Right lobe of liver (tissue), 6 donors: ENCODE results near the gene POLR2J. TPM values are rescaled to one million over a fixed set of nuclear protein-coding genes. Genes with fewer than 3 reads are reported as not detected.

Source experiments
- ATAC-seq, 4 donors: fragments of 200-7000 bp; cut with Tn5 transposase; one replicate each; pipeline ENCODE4 v1.9.1; 2020; ENCODE audit warnings: mild to moderate bottlenecking in 4 of 4, moderate library complexity in 4 of 4
- DNase-seq, 3 donors: peaks; one replicate each; pipeline ENCODE4 v3.0.0-alpha.2; 2020
- H3K27ac ChIP-seq, 3 donors: fragments of 200-600 bp; one replicate each; pipeline ENCODE4 v1.8.0; 2022
- H3K27me3 ChIP-seq, 2 donors: fragments of 200-600 bp; one replicate each; pipeline ENCODE4 v1.8.0; 2022
- H3K36me3 ChIP-seq, 4 donors: fragments of 200-600 bp; sonication (generic) in 1 of 4; one replicate each; pipeline versions ENCODE4 v1.5.1 to v1.8.0; 2017 to 2022; ENCODE audit warnings: control low read depth in 1 of 4
- H3K4me1 ChIP-seq, 4 donors: fragments of 200-600 bp; sonication (generic) in 1 of 4; one replicate each; pipeline versions ENCODE4 v1.5.1 to v1.8.0; 2017 to 2022; ENCODE audit warnings: control low read depth in 1 of 4
- H3K4me3 ChIP-seq, 3 donors: fragments of 200-600 bp; one replicate each; pipeline ENCODE4 v1.8.0; 2022
- H3K9me3 ChIP-seq, 4 donors: fragments of 200-600 bp; sonication (generic) in 1 of 4; one replicate each; pipeline versions ENCODE4 v1.5.1 to v1.8.0; 2017 to 2022; ENCODE audit warnings: control low read depth in 1 of 4
- CTCF ChIP-seq, 4 donors: fragments of 200-600 bp in 3 of 4; fragments of 450-650 bp in 1 of 4; IDR thresholded peaks; one replicate each; pipeline versions ENCODE4 v1.5.1 to v1.8.0; 2016 to 2022; ENCODE audit warnings: antibody characterized with exemption in 4 of 4, mild to moderate bottlenecking in 2 of 4
- POLR2A ChIP-seq: fragments of 450-650 bp; IDR thresholded peaks from one replicate; pipeline ENCODE4 v1.6.1; 2017; ENCODE audit warnings: antibody characterized with exemption, mild to moderate bottlenecking
- WGBS: methylation state at CpG from one replicate; pipeline ENCODE4 v1.1.6; 2018; ENCODE audit warnings: low coverage, low lambda C conversion rate; ENCODE audit not compliant: insufficient coverage; ENCODE audit errors: missing lambda C conversion rate; 5-methylcytosine and 5-hydroxymethylcytosine counted together
- intact Hi-C, 2 donors: fragments of 100-400 bp; cut with DNase I; formaldehyde crosslinking; loops; one replicate each; pipeline versions ENCODE4 v1.11.2 to v1.14.1; 2022
- total RNA-seq, 6 experiments: library from RNA; depleted of rRNA in 2 of 6; stranded (reverse); fragments of >200 nt in 2 of 6; fragmentation: NEBNext Ultra II Directional in 3 of 6; extraction: Animal tissue kit (Norgen Biotek cat#: 25700) in 3 of 6; gene quantifications; one replicate each; pipeline versions ENCODE4 v1.1.0 to v1.2.4, GENCODE V29; 2016 to 2023
- donor health status: DM: no; HTN: yes; CAD: no.
- donor health status: DM: no; HTN: no; CAD: no.
- donor health status: DM: no; HTN: no; CAD: no.
- donor health status: DM: no; HTN: yes; CAD: no.
- donor health status: DM: no; HTN: yes; CAD: no.

POLR2J gene
- total RNA-seq, 6 experiments from 2014 or later = 18.8 to 27.1 (median 20.3) TPM

- WGBS = 81% methylated on average over 8 of the region's 15 CpGs
- Histone ChIP-seq H3K4me1 (no peaks in the 10 kb centered on the region), H3K4me3 (no peak overlapping the region), H3K36me3 (peaks cover 0 to 4% (median 0%) of the 10 kb centered on the region in 4 donors), H3K27me3 (no peaks in the 10 kb centered on the region), H3K9me3 (no peaks in the 10 kb centered on the region), H3K27ac (no peak overlapping the region)
- intact Hi-C loops = no loop called here
- TF ChIP-seq CTCF (IDR thresholded peaks at IDR 0.05) (no peak), POLR2A (no peak)
- no peak for DNase-seq
- no peak for ATAC-seq
Observed at GRCh38 chr7:102449136-102449535, 29.6 kb downstream of the POLR2J start.

GRCh38 chr7:102447311-102447710 lies 31.4 kb downstream of the POLR2J start:
- intact Hi-C loops = no loop called here
- no peak for DNase-seq

GRCh38 chr7:102446387-102447156 lies 32.1 kb downstream of the POLR2J start:
- DNase-seq = no peak
- Histone ChIP-seq H3K27ac (no peak overlapping the region), H3K4me1 (no peaks in the 10 kb centered on the region), H3K36me3 (peaks cover 0 to 4% (median 0%) of the 10 kb centered on the region in 4 donors), H3K9me3 (no peaks in the 10 kb centered on the region), H3K27me3 (no peaks in the 10 kb centered on the region), H3K4me3 (no peak overlapping the region)
- ATAC-seq = peak in 1 of 4 donors; percentile 12
- intact Hi-C loops = no loop called here
- no peak for TF ChIP-seq CTCF (IDR thresholded peaks at IDR 0.05)
- TF ChIP-seq POLR2A = no peak
- WGBS = no CpG with 5 or more reads among the region's 41 CpGs

More at GRCh38 chr7:102447311-102447710, 31.4 kb downstream of the POLR2J start:
- WGBS = 83% methylated on average over 5 of the region's 14 CpGs
- TF ChIP-seq CTCF (IDR thresholded peaks at IDR 0.05) = no peak
- Histone ChIP-seq H3K27ac (no peak overlapping the region), H3K36me3 (peaks cover 0 to 4% (median 0%) of the 10 kb centered on the region in 4 donors), H3K4me1 (no peaks in the 10 kb centered on the region), H3K4me3 (no peak overlapping the region), H3K9me3 (no peaks in the 10 kb centered on the region), H3K27me3 (no peaks in the 10 kb centered on the region)
- ATAC-seq = no peak

- no peak overlapping the region for H3K27ac ChIP-seq
- no peaks in the 10 kb centered on the region for H3K9me3 ChIP-seq
- TF ChIP-seq CTCF (IDR thresholded peaks at IDR 0.05) (no peak), POLR2A (no peak)
- no peaks in the 10 kb centered on the region for H3K4me1 ChIP-seq
- DNase-seq (no peak), ATAC-seq (no peak)
- H3K36me3 ChIP-seq = peaks cover 0 to 4% (median 0%) of the 10 kb centered on the region in 4 donors
- intact Hi-C loops = no loop called here
- WGBS = no CpG with 5 or more reads among the region's 2 CpGs
- H3K4me3 ChIP-seq = no peak overlapping the region
- no peaks in the 10 kb centered on the region for H3K27me3 ChIP-seq
Observed at GRCh38 chr7:102445674-102446071, 33.0 kb downstream of the POLR2J start.
